BLaER1 treated with 17β-estradiol and CSF1 and Interleukin-3, amounts not matched to agents 10 nM and 100 nM (cell line): ENCODE measurements around the gene UBAP1L.

Experiments
- H3K27ac ChIP-seq, 11 experiments: shearing (Covaris generic); formaldehyde crosslinking; 2 replicates each; pipeline ENCODE4 v1.8.1; 2022
- H3K27me3 ChIP-seq, 11 experiments: shearing (Covaris generic); formaldehyde crosslinking; 2 replicates each; pipeline ENCODE4 v1.8.1; 2022
- H3K36me3 ChIP-seq, 11 experiments: shearing (Covaris generic); formaldehyde crosslinking; 2 replicates each; pipeline ENCODE4 v1.8.1; 2022
- H3K4me1 ChIP-seq, 10 experiments: shearing (Covaris generic); formaldehyde crosslinking; 2 replicates each; pipeline ENCODE4 v1.8.1; 2022
- H3K4me2 ChIP-seq, 11 experiments: shearing (Covaris generic); formaldehyde crosslinking; 2 replicates each; pipeline ENCODE4 v1.8.1; 2022
- H3K4me3 ChIP-seq, 10 experiments: shearing (Covaris generic); formaldehyde crosslinking; 2 replicates each; pipeline ENCODE4 v1.8.1; 2022
- H3K9ac ChIP-seq, 11 experiments: shearing (Covaris generic); formaldehyde crosslinking; 2 replicates each; pipeline ENCODE4 v1.8.1; 2022
- H3K9me3 ChIP-seq, 11 experiments: shearing (Covaris generic); formaldehyde crosslinking; replicated peaks in 1 of 11; 2 replicates each; pipeline ENCODE4 v1.8.1; 2022
- H4K20me1 ChIP-seq, 11 experiments: shearing (Covaris generic); formaldehyde crosslinking; 2 replicates each; pipeline ENCODE4 v1.8.1; 2022
- Cebpa-rat ChIP-seq, 11 experiments: shearing (Covaris generic); IDR thresholded peaks; 2 replicates each; pipeline ENCODE4 v1.8.1; 2022

UBAP1L gene

GRCh38 chr15:65058394-65059368 lies 56.3 kb downstream of the UBAP1L start:
- no peak for TF ChIP-seq Cebpa-rat (IDR thresholded peaks at IDR 0.05)
- no peaks in the 10 kb centered on the region for H3K9me3 ChIP-seq
- H3K27me3 ChIP-seq: no peaks in the 10 kb centered on the region
- H3K4me3 ChIP-seq: no peak overlapping the region
- H4K20me1 ChIP-seq: peaks cover 0 to 4% (median 0%) of the 10 kb centered on the region in 11 experiments; a peak in 1 of 22 replicates
- H3K9ac ChIP-seq: no peak overlapping the region
- peaks cover 14 to 32% (median 19%) of the 10 kb centered on the region in 10 experiments for H3K4me1 ChIP-seq
- no peak overlapping the region for H3K4me2 ChIP-seq
- no peaks in the 10 kb centered on the region for H3K36me3 ChIP-seq
- H3K27ac ChIP-seq: no peak overlapping the region

GRCh38 chr15:65057549-65057940 lies 57.5 kb downstream of the UBAP1L start:
- H3K9me3 ChIP-seq: no peaks in the 10 kb centered on the region
- peaks cover 14 to 32% (median 20%) of the 10 kb centered on the region in 10 experiments for H3K4me1 ChIP-seq
- no peak overlapping the region for H3K9ac ChIP-seq
- H4K20me1 ChIP-seq: peaks cover 0 to 4% (median 0%) of the 10 kb centered on the region in 11 experiments; a peak in 1 of 22 replicates
- no peaks in the 10 kb centered on the region for H3K27me3 ChIP-seq
- no peak overlapping the region for H3K27ac ChIP-seq
- no peak for TF ChIP-seq Cebpa-rat (IDR thresholded peaks at IDR 0.05)
- H3K4me3 ChIP-seq: no peak overlapping the region
- no peaks in the 10 kb centered on the region for H3K36me3 ChIP-seq
- H3K4me2 ChIP-seq: no peak overlapping the region

- Histone ChIP-seq H3K4me1 (peaks cover 14 to 32% (median 20%) of the 10 kb centered on the region in 10 experiments), H4K20me1 (peaks cover 0 to 4% (median 0%) of the 10 kb centered on the region in 11 experiments; a peak in 1 of 22 replicates), H3K27ac (no peak overlapping the region), H3K27me3 (no peaks in the 10 kb centered on the region), H3K36me3 (no peaks in the 10 kb centered on the region), H3K9ac (no peak overlapping the region), H3K4me2 (0 out of 22 replicates have a peak overlapping the region, but pooled peaks of 1 of the 11 experiments have one; percentile 16), H3K9me3 (no peaks in the 10 kb centered on the region), H3K4me3 (no peak overlapping the region)
- TF ChIP-seq Cebpa-rat (IDR thresholded peaks at IDR 0.05): no peak
Observed at GRCh38 chr15:65056868-65057548, 58.0 kb downstream of the UBAP1L start.

- Histone ChIP-seq H3K9ac (peak overlapping the region in 3 of 11 experiments; percentile 32 to 35 (median 32); a peak in 2 of 22 replicates), H3K4me3 (no peak overlapping the region), H3K36me3 (no peaks in the 10 kb centered on the region), H3K4me2 (peak overlapping the region in 9 of 11 experiments; percentile 31 to 65 (median 57); a peak in 18 of 22 replicates), H4K20me1 (peaks cover 0 to 4% (median 0%) of the 10 kb centered on the region in 11 experiments; a peak in 1 of 22 replicates), H3K9me3 (no peaks in the 10 kb centered on the region), H3K4me1 (peaks cover 14 to 32% (median 20%) of the 10 kb centered on the region in 10 experiments), H3K27me3 (no peaks in the 10 kb centered on the region), H3K27ac (no peak overlapping the region)
- TF ChIP-seq Cebpa-rat (IDR thresholded peaks at IDR 0.05): no peak
Observed at GRCh38 chr15:65056106-65056505, 58.9 kb downstream of the UBAP1L start.

- peak overlapping the region; percentile 25 to 65 (median 50); a peak in 21 of 22 replicates for H3K4me2 ChIP-seq
- no peaks in the 10 kb centered on the region for H3K9me3 ChIP-seq
- peak overlapping the region in 7 of 11 experiments; percentile 25 to 43 (median 35); a peak in 8 of 22 replicates for H3K9ac ChIP-seq
- TF ChIP-seq Cebpa-rat (IDR thresholded peaks at IDR 0.05): no peak
- peaks cover 0 to 4% (median 0%) of the 10 kb centered on the region in 11 experiments; a peak in 1 of 22 replicates for H4K20me1 ChIP-seq
- H3K36me3 ChIP-seq: no peaks in the 10 kb centered on the region
- H3K4me3 ChIP-seq: no peak overlapping the region
- peak overlapping the region in 3 of 11 experiments; percentile 3 to 20 (median 13); a peak in 2 of 22 replicates for H3K27ac ChIP-seq
- H3K4me1 ChIP-seq: peaks cover 17 to 34% (median 23%) of the 10 kb centered on the region in 10 experiments
- H3K27me3 ChIP-seq: no peaks in the 10 kb centered on the region
Observed at GRCh38 chr15:65055201-65055870, 59.7 kb downstream of the UBAP1L start.

- TF ChIP-seq Cebpa-rat (IDR thresholded peaks at IDR 0.05): no peak
- H3K4me1 ChIP-seq: peaks cover 25 to 42% (median 31%) of the 10 kb centered on the region in 10 experiments
- H3K4me3 ChIP-seq: no peak overlapping the region
- peak overlapping the region in 6 of 11 experiments; percentile 25 to 43 (median 36); a peak in 3 of 22 replicates for H3K9ac ChIP-seq
- no peaks in the 10 kb centered on the region for H3K9me3 ChIP-seq
- H3K27ac ChIP-seq: peak overlapping the region in 4 of 11 experiments; percentile 3 to 20 (median 12); a peak in 1 of 22 replicates
- peaks cover 0 to 4% (median 0%) of the 10 kb centered on the region in 11 experiments; a peak in 1 of 22 replicates for H4K20me1 ChIP-seq
- no peaks in the 10 kb centered on the region for H3K27me3 ChIP-seq
- H3K4me2 ChIP-seq: peak overlapping the region in 10 of 11 experiments; percentile 25 to 65 (median 54); a peak in 17 of 22 replicates
- H3K36me3 ChIP-seq: no peaks in the 10 kb centered on the region
Observed at GRCh38 chr15:65054333-65055200, 60.4 kb downstream of the UBAP1L start.

GRCh38 chr15:65052956-65053355 lies 62.0 kb downstream of the UBAP1L start:
- no peak overlapping the region for H3K4me3 ChIP-seq
- H3K4me2 ChIP-seq: no peak overlapping the region
- peak overlapping the region in 1 of 11 experiments; percentile 9; a peak in 1 of 22 replicates for H3K9ac ChIP-seq
- TF ChIP-seq Cebpa-rat (IDR thresholded peaks at IDR 0.05): no peak
- no peaks in the 10 kb centered on the region for H3K9me3 ChIP-seq
- H4K20me1 ChIP-seq: peaks cover 0 to 4% (median 0%) of the 10 kb centered on the region in 11 experiments; a peak in 1 of 22 replicates
- no peak overlapping the region for H3K27ac ChIP-seq
- H3K27me3 ChIP-seq: no peaks in the 10 kb centered on the region
- H3K36me3 ChIP-seq: no peaks in the 10 kb centered on the region
- H3K4me1 ChIP-seq: peaks cover 27 to 49% (median 39%) of the 10 kb centered on the region in 10 experiments
